Measurements from ENCODE around the gene SGTB. TPM values are rescaled to one million over a fixed set of nuclear protein-coding genes. Genes with fewer than 3 reads are reported as not detected.

Gene SGTB
- total RNA-seq, 1 donor from 2014 or later = 31.7 TPM

DNA sequence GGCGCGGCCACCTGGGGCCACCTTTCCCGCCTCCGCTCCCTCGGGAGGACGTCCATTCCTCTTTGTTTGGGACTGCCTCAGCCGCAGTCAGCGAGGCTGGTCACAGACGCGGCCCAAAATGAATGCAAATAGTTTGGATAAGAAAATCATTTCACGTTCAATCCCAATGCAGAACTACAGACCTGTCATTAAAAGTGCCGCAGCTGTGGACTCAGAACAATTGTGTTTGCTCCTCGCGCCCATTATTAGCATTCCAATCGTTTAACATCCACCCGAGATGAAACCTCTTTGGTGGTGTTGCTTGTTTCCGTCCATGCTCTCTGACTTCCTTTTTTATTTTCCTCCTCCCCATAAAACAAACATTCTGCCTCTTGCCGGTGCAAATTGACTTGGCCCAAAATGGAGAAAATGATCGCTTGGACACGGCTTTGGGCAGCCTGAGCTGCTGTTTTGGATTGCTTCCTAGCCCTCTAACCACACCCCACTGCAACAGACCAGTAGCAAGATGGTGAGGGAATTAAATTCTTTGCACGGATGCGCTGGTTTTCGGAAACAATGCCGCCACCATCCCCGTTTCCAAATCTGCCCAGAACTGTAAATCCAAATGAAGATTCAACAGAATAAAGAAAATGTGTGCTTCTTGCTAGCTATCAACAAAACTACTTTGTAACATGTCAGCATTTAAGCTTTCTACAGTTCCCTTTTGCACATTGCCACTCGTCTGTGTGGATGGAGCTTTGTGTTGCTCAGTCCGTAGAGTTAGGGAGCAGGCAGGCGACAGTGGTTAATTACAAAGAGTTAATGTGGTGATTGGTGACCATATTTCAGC is 880 bp upstream of the SGTB start:
- Histone ChIP-seq H2AFZ (ENCODE audit: low read depth, low read length) (peak overlapping the region; percentile 70), H3K9me3 (ENCODE audit: insufficient read depth, low read depth, low read length) (no peaks in the 10 kb centered on the region), H3K4me1 (ENCODE audit: insufficient read depth, low read length) (peaks cover 3% of the 10 kb centered on the region), H3K27ac (ENCODE audit: low read depth, low read length) (peak overlapping the region; percentile 68), H3K9ac (ENCODE audit: low read length) (peak overlapping the region; percentile 84), H4K20me1 (ENCODE audit: insufficient read depth, low read length) (peaks cover 6% of the 10 kb centered on the region), H3K27me3 (ENCODE audit: insufficient read depth, low read length) (no peaks in the 10 kb centered on the region), H3K79me2 (ENCODE audit: insufficient read depth, low read length) (peaks cover 64% of the 10 kb centered on the region), H3K36me3 (ENCODE audit: insufficient read depth, low read length) (no peaks in the 10 kb centered on the region), H3K4me2 (ENCODE audit: low read length) (peak overlapping the region; percentile 85), H3K4me3 (ENCODE audit: insufficient read depth, low read depth, low read length) (peak overlapping the region; percentile 82)
- H3K36me3 Mint-ChIP-seq (ENCODE audit: low read depth, unreplicated experiment) = peaks cover 2% of the 10 kb centered on the region
- peaks cover 24% of the 10 kb centered on the region for H3K4me1 Mint-ChIP-seq (ENCODE audit: low read depth, unreplicated experiment)
- H3K27me3 Mint-ChIP-seq (ENCODE audit: low read depth, unreplicated experiment) = no peaks in the 10 kb centered on the region
- H3K9me3 Mint-ChIP-seq (ENCODE audit: unreplicated experiment) = no peaks in the 10 kb centered on the region
- H3K4me3 Mint-ChIP-seq (ENCODE audit: unreplicated experiment) = peak overlapping the region; percentile 100
- peak overlapping the region; percentile 92 for H3K27ac Mint-ChIP-seq (ENCODE audit: unreplicated experiment)
- TF ChIP-seq EZH2 (IDR thresholded peaks at IDR 0.05; ENCODE audit: insufficient read depth, low read length) = no peak
- TF ChIP-seq, protein P1, sequence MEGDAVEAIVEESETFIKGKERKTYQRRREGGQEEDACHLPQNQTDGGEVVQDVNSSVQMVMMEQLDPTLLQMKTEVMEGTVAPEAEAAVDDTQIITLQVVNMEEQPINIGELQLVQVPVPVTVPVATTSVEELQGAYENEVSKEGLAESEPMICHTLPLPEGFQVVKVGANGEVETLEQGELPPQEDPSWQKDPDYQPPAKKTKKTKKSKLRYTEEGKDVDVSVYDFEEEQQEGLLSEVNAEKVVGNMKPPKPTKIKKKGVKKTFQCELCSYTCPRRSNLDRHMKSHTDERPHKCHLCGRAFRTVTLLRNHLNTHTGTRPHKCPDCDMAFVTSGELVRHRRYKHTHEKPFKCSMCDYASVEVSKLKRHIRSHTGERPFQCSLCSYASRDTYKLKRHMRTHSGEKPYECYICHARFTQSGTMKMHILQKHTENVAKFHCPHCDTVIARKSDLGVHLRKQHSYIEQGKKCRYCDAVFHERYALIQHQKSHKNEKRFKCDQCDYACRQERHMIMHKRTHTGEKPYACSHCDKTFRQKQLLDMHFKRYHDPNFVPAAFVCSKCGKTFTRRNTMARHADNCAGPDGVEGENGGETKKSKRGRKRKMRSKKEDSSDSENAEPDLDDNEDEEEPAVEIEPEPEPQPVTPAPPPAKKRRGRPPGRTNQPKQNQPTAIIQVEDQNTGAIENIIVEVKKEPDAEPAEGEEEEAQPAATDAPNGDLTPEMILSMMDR (IDR thresholded peaks at IDR 0.05; ENCODE audit: insufficient read depth, low read depth, low read length) = no peak
- peak; percentile 73 for DNase-seq (ENCODE audit: low read depth)
- FAIRE-seq = no peak

GRCh38 chr5:65721050-65721719 is 724 bp downstream of the SGTB start:
- DNase-seq (ENCODE audit: low read depth) (peak; percentile 66), FAIRE-seq (no peak)
- peak overlapping the region; percentile 31 for H3K27ac Mint-ChIP-seq (ENCODE audit: unreplicated experiment)
- no peaks in the 10 kb centered on the region for H3K9me3 Mint-ChIP-seq (ENCODE audit: unreplicated experiment)
- Histone ChIP-seq H4K20me1 (ENCODE audit: insufficient read depth, low read length) (peaks cover 9% of the 10 kb centered on the region), H3K27ac (ENCODE audit: low read depth, low read length) (peak overlapping the region; percentile 78), H3K9ac (ENCODE audit: low read length) (peak overlapping the region; percentile 91), H3K36me3 (ENCODE audit: insufficient read depth, low read length) (no peaks in the 10 kb centered on the region), H2AFZ (ENCODE audit: low read depth, low read length) (peak overlapping the region; percentile 94), H3K4me1 (ENCODE audit: insufficient read depth, low read length) (peaks cover 3% of the 10 kb centered on the region), H3K27me3 (ENCODE audit: insufficient read depth, low read length) (no peaks in the 10 kb centered on the region), H3K79me2 (ENCODE audit: insufficient read depth, low read length) (peaks cover 51% of the 10 kb centered on the region), H3K4me3 (ENCODE audit: insufficient read depth, low read depth, low read length) (peak overlapping the region; percentile 82), H3K4me2 (ENCODE audit: low read length) (peak overlapping the region; percentile 85), H3K9me3 (ENCODE audit: insufficient read depth, low read depth, low read length) (no peaks in the 10 kb centered on the region)
- no peak for TF ChIP-seq EZH2 (IDR thresholded peaks at IDR 0.05; ENCODE audit: insufficient read depth, low read length)
- TF ChIP-seq, protein P1 (IDR thresholded peaks at IDR 0.05; ENCODE audit: insufficient read depth, low read depth, low read length) = no peak
- H3K27me3 Mint-ChIP-seq (ENCODE audit: low read depth, unreplicated experiment) = no peaks in the 10 kb centered on the region
- peaks cover 2% of the 10 kb centered on the region for H3K36me3 Mint-ChIP-seq (ENCODE audit: low read depth, unreplicated experiment)
- peaks cover 20% of the 10 kb centered on the region for H3K4me1 Mint-ChIP-seq (ENCODE audit: low read depth, unreplicated experiment)
- H3K4me3 Mint-ChIP-seq (ENCODE audit: unreplicated experiment) = peak overlapping the region; percentile 93

Measured in astrocyte (in vitro differentiated cells and primary cell).